GM15510 (cell line): ENCODE data around the gene FBXL17.

Source experiments
- POLR2A ChIP-seq: IDR thresholded peaks from 3 replicates; pipeline ENCODE4 v1.6.1; 2011; ENCODE audit warnings: borderline replicate concordance; ENCODE audit not compliant: insufficient read length; ENCODE audit errors: extremely low read depth

FBXL17 gene

GRCh38 chr5:108181975-108182374 lies 199.9 kb downstream of the FBXL17 start:
- TF ChIP-seq POLR2A = no peak

DNA sequence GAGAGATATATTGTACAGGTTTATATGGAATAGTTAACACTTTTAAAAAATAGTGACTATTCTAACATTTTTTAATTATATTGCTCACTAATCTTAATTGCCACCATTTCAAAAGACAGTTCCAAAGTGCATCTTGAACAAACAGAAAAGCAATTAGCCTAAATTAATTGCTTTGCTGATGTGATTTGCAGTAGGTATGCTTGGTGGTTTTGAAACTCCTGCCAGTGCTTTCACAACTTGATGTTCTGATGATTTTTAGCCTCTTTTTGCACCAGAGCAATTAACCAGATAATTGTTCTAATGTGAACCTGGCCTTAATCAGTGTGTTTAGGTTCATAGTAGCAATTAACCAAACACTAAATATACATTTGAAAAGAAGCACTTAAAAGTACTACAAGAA lies 207.6 kb downstream of the FBXL17 start:
- TF ChIP-seq POLR2A = no peak

- no peak for TF ChIP-seq POLR2A
Measured at GRCh38 chr5:108171759-108172158, 210.1 kb downstream of the FBXL17 start.

DNA sequence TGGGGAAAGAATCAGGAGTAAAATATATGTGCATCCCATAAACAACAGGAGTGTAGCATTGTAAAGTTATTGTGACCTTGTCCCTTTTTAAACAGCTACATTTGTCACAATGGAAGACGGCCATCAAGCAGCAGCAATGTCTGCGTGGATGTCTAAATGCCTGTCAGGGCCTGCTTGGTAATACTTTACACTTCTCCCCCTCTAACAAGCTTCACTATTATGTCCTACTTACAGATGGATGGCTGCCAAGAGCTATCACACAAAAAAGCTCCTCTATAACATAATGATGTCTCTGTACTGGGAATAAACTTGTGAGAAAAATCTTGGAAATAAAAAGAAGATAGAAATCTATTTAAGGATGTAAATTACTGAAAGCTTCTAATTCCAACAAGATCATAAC lies 213.0 kb downstream of the FBXL17 start:
- no peak for TF ChIP-seq POLR2A

DNA sequence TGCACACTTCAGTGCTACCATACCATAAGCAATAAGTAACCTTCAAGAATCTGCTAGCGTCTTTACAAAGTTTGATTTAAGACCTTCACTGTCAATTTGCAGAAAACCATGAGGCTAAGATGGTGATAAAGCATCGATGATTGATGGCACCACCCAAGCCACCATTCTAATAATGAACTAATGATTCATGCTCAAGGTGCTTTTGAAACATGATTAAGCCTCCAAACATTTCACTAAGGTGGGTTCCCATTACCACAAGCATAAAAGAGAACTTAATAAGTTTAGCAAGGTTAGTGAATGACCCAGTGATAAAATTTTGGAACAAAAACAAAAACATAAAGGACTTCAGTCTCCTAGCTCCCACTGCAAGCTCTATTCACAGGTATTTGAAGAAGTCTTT lies 214.7 kb downstream of the FBXL17 start:
- no peak for TF ChIP-seq POLR2A

DNA sequence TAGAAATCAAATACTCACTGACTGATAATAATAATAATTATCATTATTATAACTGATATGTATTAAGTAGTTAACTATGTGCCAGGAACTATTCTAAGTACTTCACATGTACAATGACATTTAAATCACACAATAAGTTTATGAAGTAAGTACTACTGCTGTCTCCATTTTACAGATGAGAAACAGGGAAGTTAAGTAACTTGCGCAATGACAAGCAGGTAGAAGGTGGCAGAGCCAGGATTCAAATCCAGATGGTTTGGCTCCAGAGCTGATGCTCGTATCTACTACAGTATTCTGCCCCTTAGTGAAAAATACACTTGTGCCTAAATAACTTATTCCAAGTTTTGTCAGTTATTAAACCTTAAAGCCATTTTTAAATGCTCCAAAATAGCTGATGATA lies 217.3 kb downstream of the FBXL17 start:
- TF ChIP-seq POLR2A = no peak

- TF ChIP-seq POLR2A = no peak
Measured at GRCh38 chr5:108149369-108149768, 232.5 kb downstream of the FBXL17 start.

- TF ChIP-seq POLR2A = no peak
Measured at GRCh38 chr5:108148715-108149139, 233.2 kb downstream of the FBXL17 start.

DNA sequence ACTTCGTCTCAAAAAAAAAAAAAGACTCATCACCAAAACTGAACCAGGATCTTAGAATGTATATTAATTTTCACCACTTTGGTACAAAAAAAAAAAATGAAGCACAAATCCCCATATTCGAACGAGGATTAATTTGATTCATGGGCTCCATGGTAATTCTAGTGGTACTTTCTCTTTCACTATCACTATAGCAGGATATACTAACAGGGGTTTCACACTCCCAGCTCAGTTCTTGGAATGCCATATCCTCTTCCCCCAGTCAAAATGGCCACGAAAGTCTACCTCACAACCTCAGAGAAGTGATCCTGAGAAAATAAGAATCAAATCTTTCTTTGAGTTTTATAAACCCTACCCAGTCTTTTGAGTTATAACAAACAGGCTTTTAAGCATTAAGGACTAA lies 235.7 kb downstream of the FBXL17 start:
- no peak for TF ChIP-seq POLR2A

DNA sequence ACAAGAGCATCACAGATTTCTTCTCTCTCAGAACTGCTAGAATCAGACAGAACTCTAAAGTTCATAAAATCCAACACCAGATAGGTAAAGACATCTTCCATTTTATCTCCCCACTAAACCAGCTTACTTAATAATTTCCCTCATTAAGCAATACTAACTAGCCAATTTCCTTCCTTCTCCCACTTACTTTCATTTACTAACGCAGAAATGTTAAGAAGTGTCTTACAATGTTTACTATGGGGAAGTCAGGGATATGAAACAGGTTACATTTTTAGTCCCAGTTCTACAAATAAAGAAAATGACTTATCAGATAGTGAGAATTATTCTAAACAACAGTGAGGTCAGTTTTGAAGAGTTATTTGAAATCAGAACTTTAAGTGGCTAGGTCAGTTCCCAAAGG lies 236.5 kb downstream of the FBXL17 start:
- TF ChIP-seq POLR2A = no peak

GRCh38 chr5:108144332-108144731 lies 237.6 kb downstream of the FBXL17 start:
- no peak for TF ChIP-seq POLR2A

- no peak for TF ChIP-seq POLR2A
Measured at GRCh38 chr5:108143581-108143980, 238.3 kb downstream of the FBXL17 start.

DNA sequence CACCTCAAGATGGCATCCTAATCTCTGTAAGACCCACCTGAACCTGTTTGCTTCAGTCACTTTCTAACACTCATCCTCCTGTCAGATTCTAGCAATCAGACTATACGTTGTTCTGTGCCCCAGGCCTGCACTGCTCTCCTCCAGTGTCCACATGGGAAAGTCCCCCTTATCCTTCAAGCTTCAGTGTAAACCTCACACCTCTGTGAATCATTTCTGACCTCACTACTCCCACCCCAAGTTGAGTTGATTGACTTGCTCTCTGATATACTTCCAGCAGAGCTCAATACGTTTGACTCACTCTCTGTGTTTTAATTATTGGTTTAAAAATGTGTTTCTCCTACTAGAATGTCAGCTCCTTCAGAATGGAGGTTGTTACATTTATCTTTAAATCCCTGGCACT lies 240.2 kb downstream of the FBXL17 start:
- TF ChIP-seq POLR2A = no peak

DNA sequence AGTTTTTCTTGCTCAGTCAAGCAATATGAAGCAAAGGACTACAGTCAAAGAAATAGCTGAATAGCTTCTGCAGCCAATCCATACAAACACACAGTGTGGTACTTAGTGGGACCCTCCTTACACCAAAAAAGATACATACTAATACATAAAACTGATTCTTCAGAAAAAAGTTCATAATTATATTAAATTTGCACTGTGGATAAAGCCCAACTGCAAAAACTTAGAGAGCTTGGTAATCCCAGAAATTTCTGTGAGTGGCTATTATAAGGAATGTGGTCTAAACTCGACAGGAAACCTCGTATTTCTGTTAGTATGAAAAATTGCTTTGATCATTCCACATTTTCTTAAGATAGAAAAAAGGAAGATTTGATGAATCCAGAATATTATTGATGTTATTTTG lies 245.4 kb downstream of the FBXL17 start:
- no peak for TF ChIP-seq POLR2A

DNA sequence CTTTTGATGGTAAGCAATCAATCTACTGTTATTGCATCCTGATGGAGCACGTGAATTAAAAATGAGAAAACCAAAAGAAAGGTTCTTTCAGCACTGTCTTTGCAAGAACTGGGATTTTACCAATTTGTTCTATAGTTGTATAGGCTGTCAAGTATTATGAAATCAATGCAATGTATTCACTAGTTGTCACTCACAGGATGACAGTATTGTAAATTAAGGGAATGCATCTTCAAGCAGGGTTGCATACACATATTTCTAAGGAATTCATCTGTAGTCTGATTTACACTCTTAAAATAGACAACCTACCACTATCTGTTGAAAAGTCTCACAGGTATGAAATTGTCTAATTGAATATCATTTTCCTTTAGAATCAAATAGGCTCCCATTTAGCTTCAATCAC lies 252.8 kb downstream of the FBXL17 start:
- no peak for TF ChIP-seq POLR2A

GRCh38 chr5:108125771-108126511 lies 256.0 kb downstream of the FBXL17 start:
- no peak for TF ChIP-seq POLR2A

DNA sequence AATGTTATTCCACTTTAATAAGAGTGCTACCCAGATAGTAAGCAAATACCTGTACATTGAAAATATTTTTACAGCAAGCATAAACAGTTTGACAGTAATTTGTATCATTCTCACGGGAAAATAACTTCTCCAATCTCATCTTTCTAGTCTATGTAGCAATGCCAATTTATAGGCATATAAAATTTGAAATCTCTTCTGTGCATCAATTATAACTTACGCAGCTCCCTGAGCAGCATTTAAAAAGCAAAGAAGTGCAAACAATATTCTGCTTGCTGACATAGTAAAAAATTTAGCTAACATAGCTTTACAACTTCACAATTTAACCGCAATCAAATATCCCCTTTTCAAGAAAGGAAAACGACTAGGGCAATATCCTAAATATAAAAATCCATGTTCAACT lies 257.3 kb downstream of the FBXL17 start:
- TF ChIP-seq POLR2A = no peak

GRCh38 chr5:108122702-108123101 lies 259.2 kb downstream of the FBXL17 start:
- no peak for TF ChIP-seq POLR2A
